ENCODE measurements around the gene LCA5.
"Not testable (repeated sequence)": the region's sequence is repeated elsewhere in the genome, so short reads cannot be mapped to it uniquely, and the experiment has no call there.

The LCA5 gene

GRCh38 chr6:79536585-79536953 is 661 bp downstream of the LCA5 start:
- DNase-seq: no peak

DNA sequence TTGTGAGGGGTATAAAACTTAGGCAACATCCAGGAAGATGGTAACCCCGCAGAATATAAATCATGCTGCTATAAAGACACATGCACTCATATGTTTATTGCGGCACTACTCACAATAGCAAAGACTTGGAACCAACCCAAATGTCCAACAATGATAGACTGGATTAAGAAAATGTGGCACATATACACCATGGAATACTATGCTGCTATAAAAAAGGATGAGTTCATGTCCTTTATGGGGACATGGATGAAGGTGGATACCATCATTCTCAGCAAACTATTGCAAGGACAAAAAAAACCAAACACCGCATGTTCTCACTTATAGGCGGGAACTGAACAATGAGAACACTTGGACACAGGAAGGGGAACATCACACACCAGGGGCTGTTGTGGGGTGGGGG is 7.7 kb downstream of the LCA5 start:
- DNase-seq: not testable (repeated sequence)

DNA sequence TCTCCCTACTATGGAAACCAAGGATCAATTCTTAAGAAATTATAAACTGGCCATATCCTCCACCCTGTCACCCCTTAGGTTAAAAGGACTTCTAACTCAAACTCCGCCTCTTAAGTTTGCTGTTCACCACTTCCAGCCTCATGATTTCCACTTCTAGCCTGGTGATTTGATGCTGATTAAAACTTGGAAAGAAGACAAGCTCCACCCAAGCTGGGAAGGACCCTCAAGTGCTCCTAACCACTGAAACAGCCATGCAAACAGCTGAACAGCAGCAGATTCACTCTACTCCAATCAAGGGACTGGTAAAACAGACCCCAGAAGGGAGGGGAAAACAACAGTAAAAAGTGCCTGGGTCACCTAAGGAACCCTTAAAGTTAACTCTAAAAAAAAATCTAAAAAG is 10.3 kb downstream of the LCA5 start:
- DNase-seq: no peak

- DNase-seq: no peak
Observed at GRCh38 chr6:79525272-79526100, 11.7 kb downstream of the LCA5 start.

DNA sequence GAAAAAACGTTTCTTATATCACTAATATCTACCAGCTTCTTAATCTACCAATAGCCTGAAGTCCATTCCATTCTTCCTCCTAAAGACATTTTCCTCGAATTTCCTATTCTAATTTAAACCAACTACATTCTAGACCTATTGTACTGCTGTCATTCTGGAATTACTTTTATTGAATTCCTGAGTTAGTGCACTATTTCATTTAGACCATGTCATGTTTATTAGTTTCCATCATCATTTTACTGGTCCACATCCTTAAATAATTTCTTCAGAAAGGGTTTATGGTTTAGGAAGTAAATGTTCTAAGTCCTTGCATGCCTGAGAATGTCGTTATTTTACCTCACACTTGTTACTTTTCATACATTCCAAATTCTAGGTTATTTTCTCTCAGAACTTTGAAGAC is 13.2 kb downstream of the LCA5 start:
- DNase-seq: no peak

GRCh38 chr6:79522609-79523008 is 14.6 kb downstream of the LCA5 start:
- no peak for DNase-seq

DNA sequence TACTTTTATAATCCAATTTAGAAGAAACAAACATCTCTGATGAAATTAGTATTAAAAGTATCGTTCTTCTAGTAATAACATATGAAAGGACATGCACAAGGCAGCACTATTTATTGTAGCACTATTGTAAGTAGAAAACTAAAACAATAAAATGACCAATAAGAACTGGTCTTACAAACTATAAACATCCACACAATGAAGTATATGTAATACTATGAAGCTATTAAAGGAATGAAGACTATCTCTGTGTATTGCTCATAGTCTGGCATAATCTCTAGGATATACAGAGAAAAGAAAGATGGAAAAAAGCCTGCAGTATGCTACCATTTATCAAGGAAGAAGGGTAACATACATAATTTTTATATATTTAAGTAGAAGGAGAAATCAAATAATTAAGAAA is 16.7 kb downstream of the LCA5 start:
- no peak for DNase-seq

- DNase-seq: no peak
Observed at GRCh38 chr6:79518842-79519241, 18.4 kb downstream of the LCA5 start.

DNA sequence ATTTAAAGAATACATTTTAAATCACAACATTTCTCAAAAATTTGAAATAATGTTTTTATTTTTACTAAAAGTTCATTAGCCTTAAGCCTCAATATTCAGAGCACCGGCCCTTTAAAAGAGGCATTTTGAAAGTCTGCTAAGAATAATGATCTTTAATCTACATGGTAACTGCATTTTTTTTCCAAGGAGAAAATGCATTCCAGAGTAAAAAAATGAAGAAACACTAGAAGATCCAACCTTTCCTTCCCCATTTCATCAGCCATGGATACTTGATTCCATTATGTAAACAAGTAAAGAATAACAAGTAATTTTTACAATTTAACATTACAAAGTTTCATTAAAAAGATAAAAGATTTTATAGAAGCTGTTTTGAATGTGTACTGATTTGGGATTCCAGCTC is 21.8 kb downstream of the LCA5 start:
- no peak for DNase-seq

GRCh38 chr6:79513111-79513510 is 24.1 kb downstream of the LCA5 start:
- DNase-seq: no peak

- no peak for DNase-seq
Observed at GRCh38 chr6:79512014-79512413, 25.2 kb downstream of the LCA5 start.

DNA sequence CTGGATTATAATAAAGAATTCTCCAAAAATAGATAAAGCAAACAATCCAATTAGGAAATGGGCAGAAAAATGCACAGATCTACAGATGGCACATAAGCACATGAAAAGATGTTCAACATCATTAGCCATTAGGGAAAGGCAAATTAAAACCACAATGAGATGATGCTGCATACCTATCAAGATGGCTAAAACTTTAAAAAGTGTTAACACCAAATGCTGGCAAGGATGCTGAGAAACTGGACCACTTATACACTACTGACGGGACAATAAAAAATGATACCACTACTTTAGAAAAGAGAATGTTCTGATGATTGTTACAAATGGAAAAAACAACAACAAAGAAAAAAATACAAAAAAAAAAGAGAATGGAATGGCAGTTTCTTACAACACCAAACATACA is 26.5 kb downstream of the LCA5 start:
- DNase-seq: no peak

DNA sequence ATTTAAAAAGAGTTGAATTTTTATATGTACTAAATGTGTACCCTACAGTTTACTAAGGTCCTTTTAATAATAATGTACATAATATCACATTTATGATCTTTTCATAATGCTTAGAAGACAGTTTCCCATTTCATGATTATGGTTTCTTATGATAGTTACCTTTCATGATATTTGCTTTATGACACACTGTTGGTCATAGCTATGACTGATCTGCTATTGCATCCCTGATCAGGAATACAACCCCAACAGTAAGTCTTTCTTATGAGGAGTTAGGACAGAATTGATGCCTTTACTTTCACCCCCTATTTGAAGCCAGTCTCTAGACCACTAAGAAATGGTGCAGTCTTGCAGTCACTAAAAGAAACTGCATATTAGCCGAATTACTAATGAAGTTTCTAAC is 31.0 kb downstream of the LCA5 start:
- DNase-seq: no peak

DNA sequence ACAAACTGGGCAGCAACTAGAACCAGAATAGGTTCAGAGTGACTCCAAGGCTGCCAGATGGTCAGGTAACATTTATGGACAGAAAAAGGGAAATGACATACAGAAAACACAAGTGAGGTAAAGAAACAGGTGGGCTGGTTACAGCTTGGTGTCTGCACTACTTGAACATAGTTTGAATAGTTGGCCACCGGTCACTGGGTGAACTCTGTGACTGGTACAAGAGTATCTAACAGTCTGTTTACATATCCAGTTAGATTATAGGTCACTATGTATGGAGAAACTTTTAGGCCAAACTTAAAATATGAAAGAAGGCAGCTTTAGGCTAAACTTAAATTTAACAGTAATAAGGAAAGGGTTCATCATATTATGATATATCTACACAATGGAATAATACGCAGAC is 32.9 kb downstream of the LCA5 start:
- no peak for DNase-seq

DNA sequence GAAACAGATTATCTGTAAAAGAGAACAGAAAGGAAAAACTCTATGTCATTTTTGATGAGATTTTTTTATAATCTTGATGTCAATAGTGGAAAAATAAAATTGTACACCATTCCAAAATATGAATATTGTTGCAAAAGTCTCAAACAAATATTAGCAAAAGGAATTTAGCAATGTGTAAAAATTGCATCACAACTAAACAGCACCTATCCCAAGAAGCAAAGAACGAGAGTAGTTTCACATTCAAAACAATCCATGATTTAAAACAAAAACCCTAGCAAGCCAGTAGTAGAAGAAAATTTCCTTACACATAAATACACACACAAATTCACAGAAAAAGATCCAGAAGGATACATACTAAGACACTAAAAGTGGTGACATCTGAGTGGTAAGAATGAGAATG is 38.4 kb downstream of the LCA5 start:
- DNase-seq: no peak

GRCh38 chr6:79495246-79495645 is 42.0 kb downstream of the LCA5 start:
- DNase-seq: no peak

GRCh38 chr6:79494841-79495240 is 42.4 kb downstream of the LCA5 start:
- DNase-seq: no peak

DNA sequence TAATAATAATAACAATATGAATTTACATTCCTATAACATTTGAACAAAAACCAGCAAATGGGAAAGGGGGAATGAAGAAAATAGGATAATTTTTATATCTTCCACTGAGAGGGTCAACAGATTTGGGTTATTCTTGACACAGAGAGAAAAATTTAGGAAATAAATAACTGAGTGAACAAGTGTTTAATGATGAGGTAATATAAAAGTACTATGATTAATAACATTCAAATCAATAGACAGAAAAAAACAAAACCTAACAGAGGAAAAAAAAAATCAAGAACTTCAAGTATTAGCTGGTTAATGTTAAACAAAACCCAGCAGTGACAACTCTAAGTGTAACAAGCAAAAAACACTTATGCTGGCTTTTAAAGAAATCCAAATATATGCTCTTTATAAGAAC is 66.5 kb downstream of the LCA5 start:
- no peak for DNase-seq

GRCh38 chr6:79469376-79470246 is 67.6 kb downstream of the LCA5 start:
- no peak for DNase-seq

- no peak for DNase-seq
Observed at GRCh38 chr6:79468587-79468986, 68.6 kb downstream of the LCA5 start.

GRCh38 chr6:79468116-79468515 is 69.1 kb downstream of the LCA5 start:
- DNase-seq: no peak

DNA sequence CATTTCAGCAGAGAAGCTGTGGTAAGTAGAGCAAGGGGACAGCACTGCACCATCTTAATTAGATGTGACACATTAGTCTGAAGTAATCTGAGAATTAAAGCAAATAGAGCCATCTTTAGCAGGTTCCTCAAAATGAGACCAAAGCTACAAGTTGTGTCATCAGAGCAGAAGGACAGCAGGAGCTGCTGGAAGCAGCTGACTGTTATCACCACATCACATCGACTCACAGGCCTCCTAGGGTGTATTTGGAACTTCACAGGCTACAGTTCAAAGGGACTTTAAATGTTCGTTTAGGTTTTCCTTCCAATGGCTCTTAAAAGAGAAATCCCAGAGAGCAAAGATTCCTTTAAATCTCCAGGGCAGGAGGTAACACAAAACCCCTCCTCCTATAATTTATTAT is 69.5 kb downstream of the LCA5 start:
- DNase-seq: no peak

DNA sequence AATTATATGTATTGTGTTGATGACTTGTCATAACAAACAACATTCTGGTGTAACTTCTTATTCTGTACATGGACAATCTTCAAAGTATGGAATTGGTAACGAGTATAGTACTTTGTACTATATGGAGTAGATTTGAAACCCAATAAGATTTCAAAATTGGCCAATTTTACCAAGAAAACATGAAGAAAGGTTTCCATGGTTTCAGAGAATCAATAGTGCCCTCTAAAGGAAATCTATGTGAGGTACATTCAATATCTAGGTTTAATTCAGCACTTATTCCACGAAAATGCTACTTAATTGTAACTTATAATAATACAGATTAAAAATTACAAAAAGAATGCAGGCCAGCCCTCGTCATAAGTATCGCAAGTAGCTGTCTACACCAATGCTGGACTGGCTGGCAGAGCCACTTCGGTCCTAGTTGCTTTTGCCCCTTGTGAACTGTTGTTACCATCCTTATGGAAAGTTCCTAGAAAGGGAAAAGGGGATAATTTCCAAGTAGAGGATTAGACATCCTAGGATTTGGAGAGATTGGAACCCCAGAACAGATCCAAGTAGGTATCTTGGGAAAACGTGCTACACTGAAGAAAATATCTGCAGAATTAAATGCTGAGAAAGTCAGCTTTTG is 70.9 kb downstream of the LCA5 start:
- no peak for DNase-seq

DNA sequence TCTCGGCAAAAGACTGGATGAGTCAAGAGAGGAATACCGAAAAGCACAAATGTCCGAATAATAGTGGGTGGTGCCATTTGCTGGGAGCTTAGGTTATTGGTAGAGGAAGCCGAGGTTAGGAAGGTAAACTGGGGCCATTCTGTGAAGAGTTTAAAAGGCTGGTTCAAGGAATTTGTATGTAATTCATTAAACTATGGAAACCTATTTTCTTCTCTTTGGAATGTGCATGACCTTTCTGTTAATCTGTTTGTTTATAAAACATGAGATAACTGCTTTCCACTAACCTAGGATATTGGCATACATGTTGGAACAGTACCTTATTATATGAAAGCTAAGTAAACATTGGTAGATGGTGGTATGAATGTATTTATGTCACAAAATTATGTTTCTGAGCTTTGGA is 71.8 kb downstream of the LCA5 start:
- no peak for DNase-seq
